Uterus (tissue), 2 donors: ENCODE data around the gene MYO16.

Source experiments
- CTCF ChIP-seq, 4 experiments: fragments of 200-600 bp in 2 of 4; fragments of 450-650 bp in 2 of 4; sonication (generic) in 2 of 4; IDR thresholded peaks; one replicate each; pipeline ENCODE4 v1.5.1; 2016 to 2019; ENCODE audit warnings: antibody characterized with exemption in 4 of 4, mild to moderate bottlenecking in 2 of 4, moderate library complexity in 1 of 4
- POLR2A ChIP-seq, 2 donors: fragments of 450-650 bp; IDR thresholded peaks; one replicate each; pipeline ENCODE4 v1.6.1; 2016; ENCODE audit warnings: antibody characterized with exemption in 2 of 2, mild to moderate bottlenecking in 1 of 2, moderate library complexity in 1 of 2

- no peak for TF ChIP-seq POLR2A (IDR thresholded peaks at IDR 0.05)
- TF ChIP-seq CTCF (IDR thresholded peaks at IDR 0.05): no peak
Measured at GRCh38 chr13:108967371-108967770, 338.0 kb downstream of the MYO16 start.
